ENCODE measurements around the gene UQCC3. TPM values are rescaled to one million over a fixed set of nuclear protein-coding genes. Genes with fewer than 3 reads are reported as not detected.
"Not testable (repeated sequence)": the region's sequence is repeated elsewhere in the genome, so short reads cannot be mapped to it uniquely, and the experiment has no call there.

The UQCC3 gene
- total RNA-seq, 2 experiments from 2014 or later, result 4.1 to 6.4 TPM

DNA sequence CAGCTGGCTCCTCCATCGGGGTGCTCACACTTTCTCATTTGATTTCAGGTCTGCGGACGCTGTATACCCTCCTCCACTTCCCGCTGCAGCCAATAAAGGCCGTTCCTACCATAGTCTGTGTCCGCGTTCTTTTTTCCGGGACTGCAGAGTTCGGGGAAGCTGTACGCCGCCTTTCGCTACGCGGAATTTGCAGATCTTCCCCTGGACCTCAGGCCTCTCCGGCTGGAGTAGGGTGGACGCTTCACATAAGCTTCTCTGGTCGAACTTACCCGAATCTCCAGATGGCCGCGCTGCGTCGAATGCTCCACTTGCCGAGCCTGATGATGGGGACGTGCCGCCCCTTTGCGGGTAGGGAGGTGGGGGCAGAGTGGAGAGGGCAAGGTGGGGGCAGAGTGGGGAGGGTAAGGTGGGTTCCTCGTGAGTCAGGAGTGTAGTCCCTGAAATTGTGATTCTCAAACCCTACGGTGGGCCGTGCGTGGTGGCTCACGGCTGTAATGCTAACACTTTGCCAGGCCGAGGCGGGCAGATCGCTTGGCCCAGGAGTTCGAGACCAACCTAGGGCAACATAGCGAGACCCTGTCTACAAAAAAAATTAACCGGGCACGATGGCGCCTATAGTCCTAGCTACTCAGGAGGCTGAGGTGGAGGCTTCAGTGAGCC is 5.7 kb upstream of the UQCC3 start:
- DNase-seq (peak; percentile 71), ATAC-seq (peak; percentile 21)
- Mint-ChIP-seq H3K4me3 (peak overlapping the region; percentile 93), H3K27me3 (no peaks in the 10 kb centered on the region), H3K9me3 (ENCODE audit: low read depth) (no peaks in the 10 kb centered on the region), H3K36me3 (ENCODE audit: low read depth) (peaks cover 56% of the 10 kb centered on the region), H3K4me1 (peaks cover 42% of the 10 kb centered on the region), H3K27ac (peak overlapping the region; percentile 89)
- intact Hi-C loops (cut with DNase I, micrococcal nuclease), result loop anchor here (1.0 to 2.0 kb wide), 13 partner anchors 12 to 190 kb away; partner anchors contain the start of genes EML3 (in 2 of the 2), GANAB (in 2 of the 2), INTS5 (in 2 of the 2) and TUT1 (in 2 of the 2)
- ChIA-PET POLR2A (interaction anchor here (0.6 to 2.8 kb wide), 30 partner anchors 9 to 1652 kb away, joined by 3 to 38 read pairs (median 10); partner anchors contain the start of genes B3GAT3, BSCL2, EEF1G and GANAB), CTCF (interaction anchor here (0.6 to 2.7 kb wide), 12 partner anchors 8 to 362 kb away, joined by 3 to 21 read pairs (median 4); partner anchors contain the start of genes BSCL2, GNG3, INTS5 and MTA2)

DNA sequence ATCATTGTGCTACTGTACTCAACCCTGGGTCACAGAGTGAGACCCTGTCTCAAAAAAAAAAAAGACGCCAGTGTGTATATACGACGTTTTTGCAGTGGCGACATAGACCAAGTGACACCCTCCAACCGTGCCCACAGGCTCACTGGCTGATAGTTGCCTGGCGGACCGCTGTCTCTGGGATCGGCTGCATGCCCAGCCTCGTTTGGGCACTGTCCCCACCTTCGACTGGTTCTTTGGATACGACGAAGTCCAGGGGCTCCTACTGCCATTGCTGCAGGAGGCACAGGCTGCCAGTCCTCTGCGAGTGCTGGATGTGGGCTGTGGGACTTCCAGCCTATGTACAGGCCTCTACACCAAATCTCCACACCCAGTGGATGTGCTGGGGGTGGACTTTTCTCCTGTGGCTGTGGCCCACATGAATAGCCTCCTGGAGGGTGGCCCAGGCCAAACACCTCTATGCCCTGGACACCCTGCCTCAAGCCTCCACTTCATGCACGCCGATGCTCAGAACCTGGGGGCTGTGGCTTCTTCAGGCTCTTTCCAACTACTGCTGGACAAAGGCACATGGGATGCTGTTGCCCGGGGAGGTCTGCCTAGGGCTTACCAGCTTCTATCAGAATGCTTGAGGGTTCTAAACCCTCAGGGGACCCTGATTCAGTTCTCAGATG is 5.1 kb upstream of the UQCC3 start:
- intact Hi-C loops (cut with DNase I, micrococcal nuclease), result no loop called here
- ATAC-seq (no peak), DNase-seq (peak; percentile 32)
- H3K9me3 Mint-ChIP-seq (ENCODE audit: low read depth), result no peaks in the 10 kb centered on the region
- POLR2A ChIA-PET, result interaction anchor here (0.6 to 3.2 kb wide), 15 partner anchors 10 to 189 kb away, joined by 3 to 38 read pairs (median 14); partner anchors contain the start of genes HNRNPUL2, INTS5, MTA2 and POLR2G
- peak overlapping the region; percentile 89 for H3K27ac Mint-ChIP-seq
- CTCF ChIA-PET, result interaction anchor here (1.2 to 2.7 kb wide), 4 partner anchors 12 to 121 kb away, joined by 3 to 21 read pairs (median 13); partner anchors contain the start of genes INTS5, MTA2, TMEM179B and TUT1
- peaks cover 61% of the 10 kb centered on the region for H3K36me3 Mint-ChIP-seq (ENCODE audit: low read depth)
- H3K4me3 Mint-ChIP-seq, result peak overlapping the region; percentile 93
- no peaks in the 10 kb centered on the region for H3K27me3 Mint-ChIP-seq
- peaks cover 45% of the 10 kb centered on the region for H3K4me1 Mint-ChIP-seq

DNA sequence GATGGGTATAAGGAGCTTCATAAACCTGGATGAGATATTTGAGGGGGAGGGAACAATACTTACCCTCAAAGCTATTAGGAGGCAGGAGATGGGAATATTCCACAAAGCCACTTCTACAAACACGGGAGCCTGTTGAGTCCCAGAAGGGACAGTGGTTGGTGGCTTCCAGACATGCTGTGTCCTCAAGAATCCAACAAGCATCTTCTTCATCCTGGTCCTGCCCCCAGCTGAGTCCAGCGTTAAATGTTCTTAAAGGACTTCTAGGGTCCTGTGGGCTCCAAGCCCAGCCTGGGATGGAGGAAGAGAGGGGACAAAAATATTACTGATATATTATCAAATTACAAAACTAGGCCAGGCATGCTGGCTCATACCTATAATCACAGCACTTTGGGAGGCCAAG is 4.0 kb upstream of the UQCC3 start:
- H3K4me3 Mint-ChIP-seq, result peak overlapping the region; percentile 93
- ChIA-PET CTCF (interaction anchor here (0.6 to 1.2 kb wide), 7 partner anchors 9 to 239 kb away, joined by 3 to 5 read pairs (median 3); no protein-coding TSS in a partner anchor), POLR2A (interaction anchor here (0.6 to 3.2 kb wide), 9 partner anchors 9 to 174 kb away, joined by 3 to 23 read pairs (median 4); partner anchors contain the start of genes GANAB, HNRNPUL2, TTC9C and TUT1)
- no peaks in the 10 kb centered on the region for H3K9me3 Mint-ChIP-seq (ENCODE audit: low read depth)
- H3K27ac Mint-ChIP-seq, result peak overlapping the region; percentile 89
- intact Hi-C loops (cut with DNase I, micrococcal nuclease), result no loop called here
- peaks cover 48% of the 10 kb centered on the region for H3K4me1 Mint-ChIP-seq
- H3K36me3 Mint-ChIP-seq (ENCODE audit: low read depth), result peaks cover 67% of the 10 kb centered on the region
- DNase-seq (no peak), ATAC-seq (no peak)
- no peaks in the 10 kb centered on the region for H3K27me3 Mint-ChIP-seq

DNA sequence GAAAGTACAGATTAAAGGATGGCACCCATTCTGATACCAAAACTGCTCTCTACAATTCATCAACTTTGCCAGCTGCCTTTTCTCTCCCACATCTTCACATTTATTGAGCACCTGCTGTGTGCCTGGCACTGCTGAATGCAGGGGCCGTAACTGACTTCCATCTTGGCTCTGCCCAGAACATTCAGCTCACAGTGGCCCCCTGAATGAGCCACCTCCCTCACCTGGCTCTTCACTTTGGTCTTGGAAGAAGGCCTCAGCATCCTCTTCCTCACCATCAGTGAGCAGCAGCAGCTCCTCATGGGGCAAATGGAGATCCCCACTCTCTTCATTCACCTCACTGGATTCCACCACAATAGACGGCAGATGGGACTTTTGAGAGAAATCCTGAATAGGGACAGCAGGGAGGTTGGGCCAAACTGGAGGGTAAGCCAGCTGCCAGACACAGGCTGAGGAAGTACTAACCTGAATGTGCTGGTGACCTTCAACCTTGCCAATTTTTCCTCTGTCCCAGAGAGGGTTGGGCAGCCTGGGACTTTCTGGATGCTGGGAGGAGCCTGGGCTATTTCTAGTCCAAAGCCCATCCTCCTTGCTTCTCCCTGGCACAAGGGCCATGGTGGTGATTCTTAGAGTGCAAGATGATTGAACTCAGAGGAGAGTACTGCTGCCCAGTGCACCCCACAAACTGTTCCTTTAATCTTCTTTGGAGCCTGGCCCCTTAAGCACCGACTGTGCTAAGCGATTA is 1.9 kb upstream of the UQCC3 start:
- DNase-seq (no peak), ATAC-seq (no peak)
- H3K27me3 Mint-ChIP-seq, result no peaks in the 10 kb centered on the region
- no peaks in the 10 kb centered on the region for H3K9me3 Mint-ChIP-seq (ENCODE audit: low read depth)
- intact Hi-C loops (cut with DNase I, micrococcal nuclease), result loop anchor here (2.0 to 5.0 kb wide), 4 partner anchors 38 to 173 kb away; partner anchors contain the start of genes BSCL2 (in 1 of the 2), GNG3 (in 1 of the 2), HNRNPUL2 (in 1 of the 2) and TTC9C (in 1 of the 2)
- H3K36me3 Mint-ChIP-seq (ENCODE audit: low read depth), result peaks cover 61% of the 10 kb centered on the region
- peak overlapping the region; percentile 96 for H3K27ac Mint-ChIP-seq
- ChIA-PET CTCF (interaction anchor here (0.6 to 2.2 kb wide), 6 partner anchors 58 to 1198 kb away, joined by 3 to 7 read pairs (median 3); partner anchors contain the start of gene TMEM179B), POLR2A (interaction anchor here (0.5 to 3.2 kb wide), 12 partner anchors 10 to 131 kb away, joined by 3 to 23 read pairs (median 4); partner anchors contain the start of genes BSCL2, EEF1G, GNG3 and INTS5)
- H3K4me3 Mint-ChIP-seq, result peak overlapping the region; percentile 91
- H3K4me1 Mint-ChIP-seq, result peaks cover 49% of the 10 kb centered on the region

DNA sequence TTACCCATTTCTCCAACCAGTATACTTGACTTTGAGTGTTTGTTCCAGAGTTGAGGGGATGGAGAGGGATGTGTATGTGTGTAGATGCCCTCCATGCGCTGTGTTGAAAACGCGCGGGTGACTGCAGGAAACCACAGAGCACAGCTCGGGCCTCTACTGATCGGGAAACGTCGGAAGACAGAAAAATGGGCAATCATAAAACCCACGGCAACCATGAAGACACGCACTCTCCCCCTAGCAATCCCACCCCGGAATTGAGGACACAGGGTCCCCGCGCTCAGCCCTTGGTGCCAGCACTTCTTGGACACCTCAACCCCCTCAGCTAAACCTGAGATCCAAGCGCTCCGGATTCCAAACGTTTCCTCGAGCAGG is 251 bp upstream of the UQCC3 start:
- no peaks in the 10 kb centered on the region for H3K27me3 Mint-ChIP-seq
- ChIA-PET POLR2A (interaction anchor here (0.7 to 3.0 kb wide), 14 partner anchors 10 to 210 kb away, joined by 3 to 24 read pairs (median 6); partner anchors contain the start of genes B3GAT3, BSCL2, GANAB and GNG3), CTCF (interaction anchor here (0.9 to 2.2 kb wide), 10 partner anchors 10 to 247 kb away, joined by 3 to 7 read pairs (median 4); partner anchors contain the start of genes B3GAT3, INTS5 and SLC3A2)
- intact Hi-C loops (cut with DNase I, micrococcal nuclease), result loop anchor here (1.0 to 5.0 kb wide), 6 partner anchors 25 to 171 kb away; partner anchors contain the start of genes HNRNPUL2 (in 2 of the 2), BSCL2 (in 1 of the 2), GANAB (in 1 of the 2) and GNG3 (in 1 of the 2)
- DNase-seq (no peak), ATAC-seq (peak; percentile 11)
- peak overlapping the region; percentile 96 for H3K27ac Mint-ChIP-seq
- peaks cover 58% of the 10 kb centered on the region for H3K36me3 Mint-ChIP-seq (ENCODE audit: low read depth)
- peak overlapping the region; percentile 91 for H3K4me3 Mint-ChIP-seq
- H3K9me3 Mint-ChIP-seq (ENCODE audit: low read depth), result no peaks in the 10 kb centered on the region
- H3K4me1 Mint-ChIP-seq, result peaks cover 51% of the 10 kb centered on the region

DNA sequence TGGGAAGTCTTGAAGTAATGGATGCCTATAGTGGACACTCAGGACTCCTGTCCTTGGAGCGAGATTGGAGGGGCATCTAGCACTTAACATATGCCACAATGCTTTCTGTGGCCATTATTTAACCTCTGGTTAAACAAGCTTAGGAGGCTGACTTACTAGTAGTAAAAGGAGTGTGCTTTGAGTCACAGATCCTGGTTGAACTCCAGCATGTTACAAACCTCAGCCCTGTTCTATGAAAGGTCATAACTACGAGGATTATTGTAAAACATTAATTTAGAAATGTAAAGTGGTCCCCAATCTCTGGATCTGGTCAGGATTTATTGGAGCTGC is 1.7 kb downstream of the UQCC3 start:
- intact Hi-C loops (cut with DNase I, micrococcal nuclease), result loop anchor here in 1 of 2 experiments (5.0 kb wide), 3 partner anchors 34 to 169 kb away; partner anchors contain the start of genes BSCL2, GNG3, HNRNPUL2 and TTC9C
- no peak for DNase-seq
- POLR2A ChIA-PET, result interaction anchor here (1.0 to 1.9 kb wide), 5 partner anchors 8 to 208 kb away, joined by 3 to 7 read pairs (median 3); partner anchors contain the start of genes B3GAT3, C11orf98, CSKMT and EEF1G
- no peak for ATAC-seq
- Mint-ChIP-seq H3K9me3 (ENCODE audit: low read depth) (no peaks in the 10 kb centered on the region), H3K36me3 (ENCODE audit: low read depth) (peaks cover 51% of the 10 kb centered on the region), H3K27ac (peak overlapping the region; percentile 96), H3K4me3 (peak overlapping the region; percentile 91), H3K4me1 (peaks cover 54% of the 10 kb centered on the region), H3K27me3 (no peaks in the 10 kb centered on the region)
- CTCF ChIA-PET, result interaction anchor here (0.7 to 2.3 kb wide), 6 partner anchors 8 to 249 kb away, joined by 3 to 7 read pairs (median 4); partner anchors contain the start of genes C11orf98 and CSKMT

DNA sequence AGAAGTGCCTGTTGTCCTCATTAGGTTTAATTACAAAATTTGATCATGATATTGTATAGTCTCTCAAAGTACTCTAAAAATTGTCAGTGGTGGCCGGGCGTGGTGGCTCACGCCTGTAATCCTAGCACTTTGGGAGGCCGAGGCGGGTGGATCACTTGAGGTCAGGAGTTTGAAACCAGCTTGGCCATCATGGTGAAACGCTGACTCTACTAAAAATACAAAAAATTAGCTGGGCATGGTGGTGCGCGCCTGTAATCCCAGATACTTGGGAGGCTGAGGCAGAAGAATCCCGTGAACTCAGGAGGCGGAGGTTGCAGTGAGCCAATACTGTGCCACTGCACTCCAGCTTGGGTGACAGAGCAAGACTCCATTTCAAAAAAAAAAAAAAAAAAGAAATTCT is 3.9 kb downstream of the UQCC3 start:
- ATAC-seq; H3K27ac Mint-ChIP-seq; H3K27me3 Mint-ChIP-seq; DNase-seq; intact Hi-C loops (cut with DNase I, micrococcal nuclease); H3K9me3 Mint-ChIP-seq (ENCODE audit: low read depth); H3K4me3 Mint-ChIP-seq: not testable (repeated sequence)
- ChIA-PET POLR2A (interaction anchor here (0.6 to 1.5 kb wide), 3 partner anchors 10 to 166 kb away, joined by 3 to 7 read pairs (median 4); partner anchors contain the start of genes C11orf98 and CSKMT), CTCF (interaction anchor here (0.8 to 1.9 kb wide), 2 partner anchors 19 to 28 kb away, joined by 3 to 5 read pairs; no protein-coding TSS in a partner anchor)
- H3K36me3 Mint-ChIP-seq (ENCODE audit: low read depth), result peaks cover 40% of the 10 kb centered on the region
- H3K4me1 Mint-ChIP-seq, result peaks cover 41% of the 10 kb centered on the region

DNA sequence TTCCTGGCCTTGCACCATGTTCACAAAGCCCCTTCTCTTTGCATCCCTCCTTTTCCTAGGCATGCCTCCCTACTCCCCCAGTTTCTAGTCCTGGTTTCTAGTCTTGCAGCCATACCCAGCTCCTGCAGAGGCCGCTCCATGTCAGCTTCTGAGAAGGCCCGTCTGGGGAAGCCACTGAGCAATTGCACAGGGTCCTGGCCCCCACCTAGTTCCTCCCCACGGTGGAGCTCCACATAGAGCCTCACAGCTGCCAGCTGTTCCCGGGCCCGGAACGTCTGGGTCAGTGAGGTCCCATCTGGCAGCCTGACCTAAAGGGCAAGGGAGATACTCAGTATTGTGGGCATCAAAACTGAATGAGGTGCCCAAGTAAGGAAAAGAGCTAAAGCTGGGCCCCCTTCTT is 5.2 kb downstream of the UQCC3 start:
- H3K27me3 Mint-ChIP-seq, result no peaks in the 10 kb centered on the region
- no peaks in the 10 kb centered on the region for H3K9me3 Mint-ChIP-seq (ENCODE audit: low read depth)
- POLR2A ChIA-PET, result interaction anchor here (0.9 to 3.2 kb wide), 5 partner anchors 10 to 180 kb away, joined by 3 to 12 read pairs (median 3); partner anchors contain the start of genes C11orf98, CSKMT, INTS5 and TUT1
- peaks cover 41% of the 10 kb centered on the region for H3K4me1 Mint-ChIP-seq
- H3K27ac Mint-ChIP-seq, result no peak overlapping the region
- peaks cover 28% of the 10 kb centered on the region for H3K36me3 Mint-ChIP-seq (ENCODE audit: low read depth)
- ATAC-seq (no peak), DNase-seq (no peak)
- CTCF ChIA-PET, result interaction anchor here (0.6 to 1.3 kb wide), 3 partner anchors 10 to 181 kb away, joined by 3 read pairs; no protein-coding TSS in a partner anchor
- H3K4me3 Mint-ChIP-seq, result peak overlapping the region; percentile 40
- intact Hi-C loops (cut with DNase I, micrococcal nuclease), result no loop called here

DNA sequence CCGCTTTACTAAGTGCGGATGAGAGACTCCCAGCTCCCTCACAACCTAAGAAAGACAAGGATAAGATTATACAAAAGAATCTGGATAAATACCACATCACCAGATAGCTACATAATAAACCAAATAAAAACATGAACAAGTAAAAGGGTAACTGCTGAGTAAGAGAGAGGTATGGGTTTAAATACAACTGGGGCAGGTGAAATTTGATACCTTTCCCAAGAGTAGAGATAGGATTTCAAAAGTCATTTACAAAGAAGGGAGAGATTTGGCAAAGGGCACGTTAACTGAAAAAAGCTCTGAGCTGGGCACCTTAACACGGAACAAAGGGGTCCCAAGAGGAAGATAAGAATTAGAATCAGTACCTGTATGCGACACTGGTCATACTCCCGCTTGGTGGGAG is 5.7 kb downstream of the UQCC3 start:
- H3K27ac Mint-ChIP-seq, result peak overlapping the region; percentile 47
- CTCF ChIA-PET, result no interaction called here
- no peak for ATAC-seq
- no peaks in the 10 kb centered on the region for H3K9me3 Mint-ChIP-seq (ENCODE audit: low read depth)
- H3K4me1 Mint-ChIP-seq, result peaks cover 41% of the 10 kb centered on the region
- H3K4me3 Mint-ChIP-seq, result peak overlapping the region; percentile 40
- peaks cover 25% of the 10 kb centered on the region for H3K36me3 Mint-ChIP-seq (ENCODE audit: low read depth)
- POLR2A ChIA-PET, result interaction anchor here (0.9 to 3.2 kb wide), 4 partner anchors 24 to 179 kb away, joined by 3 to 12 read pairs (median 4); partner anchors contain the start of genes INTS5, TUT1 and ZBTB3
- DNase-seq, result no peak
- H3K27me3 Mint-ChIP-seq, result no peaks in the 10 kb centered on the region
- intact Hi-C loops (cut with DNase I, micrococcal nuclease), result no loop called here

DNA sequence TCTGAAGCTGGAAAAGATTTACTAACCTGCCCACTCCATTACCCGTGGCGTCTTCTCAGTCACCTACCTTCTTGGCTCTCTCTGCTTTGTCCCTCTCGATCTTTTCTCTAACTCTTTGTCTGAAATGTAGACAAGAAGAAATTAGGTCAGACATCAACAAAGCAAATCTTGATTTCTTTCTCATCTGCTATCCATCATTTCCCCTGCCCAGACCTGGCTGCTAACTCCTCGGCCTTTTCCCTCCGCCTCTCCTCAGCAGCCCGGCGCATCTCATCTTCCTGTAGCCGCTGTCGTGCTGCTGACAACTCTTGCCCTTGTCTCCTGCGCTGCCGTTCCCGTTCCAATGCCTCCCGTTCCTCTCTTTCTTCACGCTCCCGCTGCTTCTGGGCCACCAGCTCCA is 6.2 kb downstream of the UQCC3 start:
- ChIA-PET POLR2A (interaction anchor here (0.9 to 3.2 kb wide), 3 partner anchors 76 to 179 kb away, joined by 3 to 12 read pairs (median 5); partner anchors contain the start of genes TUT1 and ZBTB3), CTCF (no interaction called here)
- H3K4me1 Mint-ChIP-seq, result peaks cover 36% of the 10 kb centered on the region
- peak overlapping the region; percentile 68 for H3K27ac Mint-ChIP-seq
- no peaks in the 10 kb centered on the region for H3K9me3 Mint-ChIP-seq (ENCODE audit: low read depth)
- peaks cover 20% of the 10 kb centered on the region for H3K36me3 Mint-ChIP-seq (ENCODE audit: low read depth)
- peak overlapping the region; percentile 82 for H3K4me3 Mint-ChIP-seq
- no peak for ATAC-seq
- H3K27me3 Mint-ChIP-seq, result no peaks in the 10 kb centered on the region
- intact Hi-C loops (cut with DNase I, micrococcal nuclease), result loop anchor here in 1 of 2 experiments (2.0 kb wide), 2 partner anchors 77 to 203 kb away; partner anchors contain the start of genes MTA2 and SLC3A2
- DNase-seq, result no peak

Measured in activated CD4-positive, alpha-beta T cell treated with anti-CD3 and anti-CD28 coated beads for 36 hours (primary cell).